Vagina (tissue), 2 donors: Measurements from ENCODE around the gene OSBPL8.

Experiments used
- POLR2AphosphoS5 ChIP-seq, 2 donors: sonication (generic); formaldehyde crosslinking; IDR thresholded peaks; one replicate each; pipeline ENCODE4 v1.9.0; 2017; ENCODE audit warnings: antibody characterized with exemption in 2 of 2, mild to moderate bottlenecking in 2 of 2, low read depth in 1 of 2; ENCODE audit not compliant: insufficient read depth in 1 of 2
- TF ChIP-seq, protein P1 (sequence below), 3 experiments: fragments of 450-650 bp in 2 of 3; fragments of 200-600 bp in 1 of 3; sonication (generic) in 1 of 3; IDR thresholded peaks; one replicate each; pipeline ENCODE4 v1.5.1; 2017 to 2019; ENCODE audit warnings: antibody characterized with exemption in 3 of 3, mild to moderate bottlenecking in 2 of 3, moderate library complexity in 2 of 3

DNA sequence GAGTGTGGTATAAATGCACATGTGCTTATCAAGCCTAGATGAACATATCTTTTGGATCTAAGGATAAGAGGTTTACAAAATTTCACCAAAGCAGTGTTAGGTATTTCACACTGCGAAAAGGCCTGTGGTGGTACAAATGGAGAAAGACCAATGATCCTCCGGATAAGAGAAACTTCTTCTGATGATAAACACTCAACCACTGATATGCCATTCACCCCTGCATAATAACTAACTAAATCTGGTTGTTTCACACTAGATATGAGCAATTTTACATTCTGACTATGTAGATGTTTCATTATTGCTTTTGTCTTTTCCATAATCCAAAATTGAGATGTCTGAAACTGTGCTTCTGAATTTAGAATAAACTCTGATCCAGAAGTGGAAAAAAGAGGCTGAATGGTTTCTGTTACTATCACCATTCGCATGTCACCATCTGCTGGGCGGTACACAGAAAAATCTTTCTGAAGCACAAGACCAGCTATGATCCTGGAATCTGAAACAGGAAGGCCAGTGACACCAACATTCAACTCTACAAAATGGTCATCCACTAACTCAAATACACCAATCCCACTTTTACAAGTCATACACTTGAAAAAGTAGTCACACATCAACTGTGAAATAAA lies 212.7 kb downstream of the OSBPL8 start:
- no peak for TF ChIP-seq POLR2AphosphoS5 (IDR thresholded peaks at IDR 0.05; ENCODE audit: insufficient read depth in 1 of 2, low read depth in 1 of 2)
- TF ChIP-seq, protein P1, sequence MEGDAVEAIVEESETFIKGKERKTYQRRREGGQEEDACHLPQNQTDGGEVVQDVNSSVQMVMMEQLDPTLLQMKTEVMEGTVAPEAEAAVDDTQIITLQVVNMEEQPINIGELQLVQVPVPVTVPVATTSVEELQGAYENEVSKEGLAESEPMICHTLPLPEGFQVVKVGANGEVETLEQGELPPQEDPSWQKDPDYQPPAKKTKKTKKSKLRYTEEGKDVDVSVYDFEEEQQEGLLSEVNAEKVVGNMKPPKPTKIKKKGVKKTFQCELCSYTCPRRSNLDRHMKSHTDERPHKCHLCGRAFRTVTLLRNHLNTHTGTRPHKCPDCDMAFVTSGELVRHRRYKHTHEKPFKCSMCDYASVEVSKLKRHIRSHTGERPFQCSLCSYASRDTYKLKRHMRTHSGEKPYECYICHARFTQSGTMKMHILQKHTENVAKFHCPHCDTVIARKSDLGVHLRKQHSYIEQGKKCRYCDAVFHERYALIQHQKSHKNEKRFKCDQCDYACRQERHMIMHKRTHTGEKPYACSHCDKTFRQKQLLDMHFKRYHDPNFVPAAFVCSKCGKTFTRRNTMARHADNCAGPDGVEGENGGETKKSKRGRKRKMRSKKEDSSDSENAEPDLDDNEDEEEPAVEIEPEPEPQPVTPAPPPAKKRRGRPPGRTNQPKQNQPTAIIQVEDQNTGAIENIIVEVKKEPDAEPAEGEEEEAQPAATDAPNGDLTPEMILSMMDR (IDR thresholded peaks at IDR 0.05): no peak
